IMR-90 (cell line): ENCODE results near the gene NDUFS3. TPM values are rescaled to one million over a fixed set of nuclear protein-coding genes. Genes with fewer than 3 reads are reported as not detected.

Experiments used
- ATAC-seq: fragments of 200-7000 bp; cut with Tn5 transposase; 2 replicates; pipeline ENCODE4 v1.9.1; 2020; ENCODE audit warnings: low read depth, mild to moderate bottlenecking, moderate library complexity
- BruUV-seq: library from RNA; stranded (reverse); fragments of 400-500 nt; replicated peaks from 2 replicates; lab custom pipeline; 2021; lab: Mats Ljungman, UMichigan
- CTCF ChIA-PET: fragments of 300-600 bp; formaldehyde crosslinking; extraction: SDS; loops from one replicate; lab custom pipeline; 2021; ENCODE audit warnings: antibody characterized with exemption; lab: Yijun Ruan, JAX
- POLR2A ChIA-PET: fragments of 300-600 bp; sonication (Branson Sonifier 250); formaldehyde crosslinking; loops from one replicate; lab custom pipeline; 2022; ENCODE audit warnings: antibody characterized with exemption; ENCODE audit not compliant: unreplicated experiment; lab: Charles Lee
- DNase-seq: peaks from one replicate; pipeline ENCODE4 v3.0.0; 2013
- H2AFZ ChIP-seq: replicated peaks from 2 replicates; pipeline ENCODE3; 2013; ENCODE audit warnings: low read length, mild to moderate bottlenecking; ENCODE audit not compliant: poor library complexity
- H2AK5ac ChIP-seq: 2 replicates; pipeline ENCODE4 v1.6.1; 2013; ENCODE audit warnings: low read depth, low read length, inconsistent platforms
- H2AK9ac ChIP-seq: replicated peaks from 2 replicates; pipeline ENCODE3; 2013; ENCODE audit warnings: mild to moderate bottlenecking, low read depth, low read length, moderate library complexity; ENCODE audit not compliant: poor library complexity
- H2BK120ac ChIP-seq: 2 replicates; pipeline ENCODE4 v1.6.1; 2013; ENCODE audit warnings: low read depth, low read length, inconsistent platforms
- H2BK15ac ChIP-seq: 3 replicates; pipeline ENCODE4 v1.6.1; 2013; ENCODE audit warnings: low read depth, low read length, inconsistent platforms
- H2BK20ac ChIP-seq: 2 replicates; pipeline ENCODE4 v1.6.1; 2013; ENCODE audit warnings: low read depth, mild to moderate bottlenecking, inconsistent platforms, low read length, moderate library complexity
- H2BK5ac ChIP-seq: 2 replicates; pipeline ENCODE4 v1.6.1; 2013; ENCODE audit warnings: mild to moderate bottlenecking, low read depth, low read length, inconsistent platforms; ENCODE audit not compliant: poor library complexity, severe bottlenecking
- H3K14ac ChIP-seq: replicated peaks from 2 replicates; pipeline ENCODE4 v1.6.1; 2013; ENCODE audit warnings: low read depth, low read length, inconsistent platforms
- H3K18ac ChIP-seq: 2 replicates; pipeline ENCODE4 v1.6.1; 2013; ENCODE audit warnings: low read depth, low read length, control low read depth
- H3K23ac ChIP-seq: 2 replicates; pipeline ENCODE4 v1.6.1; 2013; ENCODE audit warnings: low read depth, low read length, inconsistent platforms
- H3K27ac ChIP-seq: 2 replicates; pipeline ENCODE4 v1.5.1; 2013; ENCODE audit warnings: mild to moderate bottlenecking, control low read depth, low read length; ENCODE audit not compliant: insufficient read depth
- H3K27me3 ChIP-seq: 2 replicates; pipeline ENCODE4 v1.6.1; 2013; ENCODE audit warnings: low read length; ENCODE audit not compliant: control insufficient read depth, insufficient read depth
- H3K36me3 ChIP-seq: 2 replicates; pipeline ENCODE4 v1.6.1; 2013; ENCODE audit warnings: low read length, mixed read lengths; ENCODE audit not compliant: control insufficient read depth, insufficient read depth
- H3K4ac ChIP-seq: 2 replicates; pipeline ENCODE4 v1.6.1; 2013; ENCODE audit warnings: low read depth, low read length, inconsistent platforms
- H3K4me1 ChIP-seq: 2 replicates; pipeline ENCODE4 v1.6.1; 2013; ENCODE audit warnings: low read length, mixed read lengths; ENCODE audit not compliant: control insufficient read depth, insufficient read depth
- H3K4me2 ChIP-seq: 2 replicates; pipeline ENCODE4 v1.6.1; 2013; ENCODE audit warnings: low read depth, mild to moderate bottlenecking, control low read depth, low read length, moderate library complexity
- H3K4me3 ChIP-seq: 2 replicates; pipeline ENCODE4 v1.5.1; 2013; ENCODE audit warnings: low read depth, mild to moderate bottlenecking, control low read depth, low read length, moderate library complexity; ENCODE audit not compliant: insufficient read depth
- H3K56ac ChIP-seq: 2 replicates; pipeline ENCODE4 v1.6.1; 2013; ENCODE audit warnings: low read length, inconsistent platforms; ENCODE audit not compliant: insufficient read depth; ENCODE audit errors: extremely low read depth
- H3K79me1 ChIP-seq, 2 experiments: 2 replicates each; pipeline ENCODE4 v1.6.1; 2013; ENCODE audit warnings: low read length in 2 of 2, inconsistent platforms in 1 of 2, low read depth in 1 of 2
- H3K9ac ChIP-seq: 2 replicates; pipeline ENCODE4 v1.6.1; 2013; ENCODE audit warnings: low read depth, low read length, control low read depth
- H3K9me1 ChIP-seq: 2 replicates; pipeline ENCODE4 v1.6.1; 2013; ENCODE audit warnings: low read length, inconsistent platforms; ENCODE audit not compliant: insufficient read depth
- H3K9me3 ChIP-seq: 2 replicates; pipeline ENCODE4 v1.6.1; 2013; ENCODE audit warnings: low read length; ENCODE audit not compliant: control insufficient read depth, insufficient read depth
- H4K20me1 ChIP-seq: 2 replicates; pipeline ENCODE4 v1.6.1; 2013; ENCODE audit warnings: low read length, inconsistent platforms; ENCODE audit not compliant: insufficient read depth
- H4K5ac ChIP-seq: 2 replicates; pipeline ENCODE4 v1.6.1; 2013; ENCODE audit warnings: mild to moderate bottlenecking, low read depth, low read length, control low read depth
- H4K8ac ChIP-seq, 2 experiments: 2 replicates each; pipeline ENCODE4 v1.6.1; 2013; ENCODE audit warnings: low read depth in 2 of 2, low read length in 2 of 2, control low read depth in 1 of 2, inconsistent platforms in 1 of 2
- H4K91ac ChIP-seq: 2 replicates; pipeline ENCODE4 v1.6.1; 2013; ENCODE audit warnings: low read depth, low read length, inconsistent platforms; ENCODE audit not compliant: insufficient read depth
- BHLHE40 ChIP-seq: fragments of 150-350 bp; IDR thresholded peaks from 2 replicates; pipeline ENCODE4 v1.6.1; 2016; ENCODE audit warnings: mild to moderate bottlenecking, low read depth, low read length
- CEBPB ChIP-seq: IDR thresholded peaks from 2 replicates; pipeline ENCODE4 v1.6.1; 2012; ENCODE audit warnings: low read depth, low read length, improper control_type of control experiment
- CHD1 ChIP-seq: IDR thresholded peaks from 2 replicates; pipeline ENCODE4 v1.6.1; 2012; ENCODE audit warnings: low read depth, low read length, improper control_type of control experiment
- CTCF ChIP-seq: conservative IDR thresholded peaks from 2 replicates; pipeline ENCODE4 v1.5.1; 2012; ENCODE audit warnings: mild to moderate bottlenecking, low read depth, low read length, improper control_type of control experiment
- ELK1 ChIP-seq: fragments of 150-350 bp; IDR thresholded peaks from 2 replicates; pipeline ENCODE4 v1.6.1; 2016; ENCODE audit warnings: low read depth, mild to moderate bottlenecking, low read length, moderate library complexity, borderline replicate concordance
- FOS ChIP-seq: fragments of 150-350 bp; IDR thresholded peaks from 2 replicates; pipeline ENCODE4 v1.6.1; 2016; ENCODE audit warnings: low read depth, low read length
- MAFK ChIP-seq: IDR thresholded peaks from 2 replicates; pipeline ENCODE4 v1.6.1; 2012; ENCODE audit warnings: low read depth, low read length, improper control_type of control experiment
- MAZ ChIP-seq: IDR thresholded peaks from 2 replicates; pipeline ENCODE4 v1.6.1; 2012; ENCODE audit warnings: low read depth, mild to moderate bottlenecking, low read length, improper control_type of control experiment, moderate library complexity, borderline replicate concordance
- MXI1 ChIP-seq: IDR thresholded peaks from 2 replicates; pipeline ENCODE4 v1.6.1; 2012; ENCODE audit warnings: low read depth, mild to moderate bottlenecking, low read length, moderate library complexity, borderline replicate concordance
- NFE2L2 ChIP-seq: fragments of 150-350 bp; IDR thresholded peaks from 2 replicates; pipeline ENCODE4 v1.6.1; 2016; ENCODE audit warnings: low read depth, mild to moderate bottlenecking, low read length
- POLR2A ChIP-seq: IDR thresholded peaks from 2 replicates; pipeline ENCODE4 v1.6.1; 2012; ENCODE audit warnings: mild to moderate bottlenecking, low read depth, low read length
- RCOR1 ChIP-seq: IDR thresholded peaks from 2 replicates; pipeline ENCODE4 v1.6.1; 2012; ENCODE audit warnings: mild to moderate bottlenecking, low read length, improper control_type of control experiment; ENCODE audit not compliant: insufficient replicate concordance
- RFX5 ChIP-seq: IDR thresholded peaks from 2 replicates; pipeline ENCODE4 v1.8.0; 2012; ENCODE audit warnings: low read depth, mild to moderate bottlenecking, low read length, moderate library complexity
- SMC3 ChIP-seq: fragments of 150-350 bp; IDR thresholded peaks from 2 replicates; pipeline ENCODE4 v1.6.1; 2016; ENCODE audit warnings: low read depth, mild to moderate bottlenecking, antibody characterized with exemption, low read length, moderate library complexity
- WGBS, 2 experiments: methylation state at CpG; one replicate each; pipeline versions ENCODE4 v1.1.5 to v1.1.7; 2013; ENCODE audit warnings: missing lambda C conversion rate in 2 of 2; ENCODE audit not compliant: insufficient read length in 1 of 2; ENCODE audit errors: extremely low coverage in 2 of 2; 5-methylcytosine and 5-hydroxymethylcytosine counted together
- dilution Hi-C: fragments of 300-500 bp; cut with HindIII; formaldehyde crosslinking; loops from one replicate; pipeline ENCODE4 v1.14.3; 2018; ENCODE audit warnings: low sequenced_read_pairs; ENCODE audit not compliant: unreplicated experiment
- in situ Hi-C: fragments of 300-500 bp; cut with MboI; formaldehyde crosslinking; loops from 3 replicates; pipeline ENCODE4 v1.14.3; 2019; ENCODE audit warnings: low sequenced_read_pairs, inconsistent platforms, mixed read lengths
- intact Hi-C: fragments of 100-400 bp; cut with micrococcal nuclease; formaldehyde crosslinking; loops from 2 replicates; pipeline ENCODE4 v1.10.0; 2022
- polyA plus RNA-seq, 3 experiments: library from polyadenylated mRNA; depleted of rRNA; stranded (reverse); fragments of >200 nt; gene quantifications; 2 replicates each; pipeline ENCODE4 v1.2.3, GENCODE V29; 2012; ENCODE audit warnings: low replicate concordance in 1 of 3
- total RNA-seq: library from RNA; depleted of rRNA; stranded (reverse); fragments of >200 nt; gene quantifications from 2 replicates; pipeline ENCODE4 v1.2.3, GENCODE V29; 2012
- TF ChIP-seq, protein P1 (sequence below): fragments of 150-350 bp; IDR thresholded peaks from 2 replicates; pipeline ENCODE4 v1.6.1; 2017; ENCODE audit warnings: mild to moderate bottlenecking, antibody characterized with exemption, low read length, low read depth

The NDUFS3 gene
- total and polyA plus RNA-seq, 2 of the 4 experiments (the other 2 are of a cell fraction): 77.1 to 108 TPM

GRCh38 chr11:47586098-47586855 lies 7.4 kb downstream of the NDUFS3 start, which contains the start of gene FAM180B:
Gene FAM180B (plus strand): TSS chr11:47586678. CDS start chr11:47586769, 91 bp downstream.
- H3K56ac ChIP-seq: no peak within 1 kb of the TSS
- no peak within 1 kb of the TSS for H3K4ac ChIP-seq
- H2BK120ac ChIP-seq: no peak within 1 kb of the TSS
- no peak within 1 kb of the TSS for H2AFZ ChIP-seq
- H3K4me3 ChIP-seq: no peak within 1 kb of the TSS
- H4K8ac ChIP-seq: no peak within 1 kb of the TSS
- H3K23ac ChIP-seq: no peak within 1 kb of the TSS
- H3K27ac ChIP-seq: no peak within 1 kb of the TSS
- peaks cover 11% of the 10 kb centered on the region for H3K27me3 ChIP-seq
- H2BK20ac ChIP-seq: no peak within 1 kb of the TSS
- H2BK5ac ChIP-seq: no peak within 1 kb of the TSS
- ChIA-PET POLR2A (no interaction called here), CTCF (interaction anchor here (0.6 to 1.2 kb wide), 2 partner anchors 8 to 14 kb away, joined by 3 to 7 read pairs; partner anchors contain the start of gene C1QTNF4)
- in situ Hi-C loops: no loop called here
- ATAC-seq (no peak), DNase-seq (no peak)
- H3K9ac ChIP-seq: no peak within 1 kb of the TSS
- H4K5ac ChIP-seq: no peak within 1 kb of the TSS
- no TSS peak for BruUV-seq
- peaks cover 30% of the 10 kb centered on the region for H3K36me3 ChIP-seq
- H3K9me1 ChIP-seq: no peaks in the 10 kb centered on the region
- H3K18ac ChIP-seq: no peak within 1 kb of the TSS
- H3K79me1 ChIP-seq: peaks cover 0 to 9% of the 10 kb centered on the region in 2 experiments; a peak in 2 of 4 replicates
- dilution Hi-C loops: no loop called here
- H4K20me1 ChIP-seq: no peaks in the 10 kb centered on the region
- peaks cover 3% of the 10 kb centered on the region for H3K9me3 ChIP-seq
- no peak within 1 kb of the TSS for H2AK5ac ChIP-seq
- H3K4me1 ChIP-seq: no peaks in the 10 kb centered on the region
- intact Hi-C loops: no loop called here
- H2AK9ac ChIP-seq: no peak within 1 kb of the TSS
- no peak within 1 kb of the TSS for H3K14ac ChIP-seq
- WGBS, 2 experiments: 68% methylated on average over 5 of the region's 12 CpGs; no CpG with 5 or more reads in 1 of the 2 experiments
- H2BK15ac ChIP-seq: no peak within 1 kb of the TSS
- no peak within 1 kb of the TSS for H3K4me2 ChIP-seq
- H4K91ac ChIP-seq: no peak within 1 kb of the TSS
- TF ChIP-seq, protein P1, sequence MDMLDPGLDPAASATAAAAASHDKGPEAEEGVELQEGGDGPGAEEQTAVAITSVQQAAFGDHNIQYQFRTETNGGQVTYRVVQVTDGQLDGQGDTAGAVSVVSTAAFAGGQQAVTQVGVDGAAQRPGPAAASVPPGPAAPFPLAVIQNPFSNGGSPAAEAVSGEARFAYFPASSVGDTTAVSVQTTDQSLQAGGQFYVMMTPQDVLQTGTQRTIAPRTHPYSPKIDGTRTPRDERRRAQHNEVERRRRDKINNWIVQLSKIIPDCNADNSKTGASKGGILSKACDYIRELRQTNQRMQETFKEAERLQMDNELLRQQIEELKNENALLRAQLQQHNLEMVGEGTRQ: no peak
- TF ChIP-seq MAZ (no peak), CTCF (no peak), CHD1 (no peak), POLR2A (no peak), NFE2L2 (no peak), MAFK (no peak), SMC3 (no peak), RCOR1 (no peak), ELK1 (no peak), CEBPB (no peak), FOS (no peak), RFX5 (no peak), MXI1 (no peak), BHLHE40 (no peak)
